Loucy (cell line): ENCODE results near the gene ZNF763.

ENCODE experiments used
- H2AFZ ChIP-seq: fragments of 200-600 bp; sonication (generic); 2 replicates; pipeline ENCODE4 v1.6.0; 2016; ENCODE audit warnings: antibody characterized with exemption, mild to moderate bottlenecking, low read length, moderate library complexity
- H3F3A ChIP-seq: fragments of 200-600 bp; 2 replicates; pipeline ENCODE4 v1.6.0; 2016; ENCODE audit warnings: antibody characterized with exemption, low read depth, mild to moderate bottlenecking
- H3K27me3 ChIP-seq: fragments of 200-600 bp; sonication (generic); 2 replicates; pipeline ENCODE4 v1.6.1; 2014; ENCODE audit warnings: low read length, mild to moderate bottlenecking; ENCODE audit not compliant: insufficient read depth, poor library complexity, severe bottlenecking
- H3K36me3 ChIP-seq: fragments of 200-600 bp; sonication (generic); 2 replicates; pipeline ENCODE4 v1.6.1; 2016; ENCODE audit warnings: low read length; ENCODE audit not compliant: insufficient read depth
- H3K4me1 ChIP-seq: fragments of 200-600 bp; sonication (generic); 2 replicates; pipeline ENCODE4 v1.5.1; 2014; ENCODE audit warnings: low read length, mild to moderate bottlenecking; ENCODE audit not compliant: insufficient read depth, poor library complexity, severe bottlenecking
- H3K4me2 ChIP-seq: fragments of 200-600 bp; sonication (generic); 2 replicates; pipeline ENCODE4 v1.6.0; 2014; ENCODE audit warnings: antibody characterized with exemption, low read length, low read depth, mild to moderate bottlenecking; ENCODE audit not compliant: poor library complexity, severe bottlenecking
- H3K4me3 ChIP-seq: fragments of 200-600 bp; sonication (generic); 2 replicates; pipeline ENCODE4 v1.5.1; 2014; ENCODE audit warnings: low read length, mild to moderate bottlenecking, mixed read lengths; ENCODE audit not compliant: poor library complexity, severe bottlenecking
- H3K79me2 ChIP-seq: fragments of 200-600 bp; sonication (generic); 2 replicates; pipeline ENCODE4 v1.6.1; 2014; ENCODE audit warnings: low read length; ENCODE audit not compliant: insufficient read depth
- H3K9ac ChIP-seq: fragments of 200-600 bp; sonication (generic); 2 replicates; pipeline ENCODE4 v1.6.0; 2014; ENCODE audit warnings: mild to moderate bottlenecking, low read depth, low read length, moderate library complexity; ENCODE audit not compliant: poor library complexity, severe bottlenecking
- H3K9me2 ChIP-seq: fragments of 200-600 bp; sonication (generic); replicated peaks from 2 replicates; pipeline ENCODE4 v1.6.1; 2016; ENCODE audit warnings: low read depth, low read length, mixed read lengths
- H3K9me3 ChIP-seq: fragments of 200-600 bp; sonication (generic); 2 replicates; pipeline ENCODE4 v1.6.1; 2014; ENCODE audit warnings: mild to moderate bottlenecking, antibody characterized with exemption, low read length, low read depth; ENCODE audit not compliant: insufficient read depth
- H4K20me1 ChIP-seq: fragments of 200-600 bp; sonication (generic); 2 replicates; pipeline ENCODE4 v1.6.0; 2014; ENCODE audit warnings: antibody characterized with exemption, low read length, mild to moderate bottlenecking; ENCODE audit not compliant: insufficient read depth, poor library complexity, severe bottlenecking
- CTCF ChIP-seq: fragments of 200-600 bp; sonication (generic); conservative IDR thresholded peaks from 2 replicates; pipeline ENCODE4 v1.5.1; 2014; ENCODE audit warnings: mild to moderate bottlenecking, antibody characterized with exemption, low read length
- EZH2phosphoT487 ChIP-seq: fragments of 200-600 bp; IDR thresholded peaks from 2 replicates; pipeline ENCODE4 v1.6.1; 2018; ENCODE audit warnings: antibody characterized with exemption, mild to moderate bottlenecking, moderate library complexity, borderline replicate concordance

The ZNF763 gene

GRCh38 chr19:12015753-12016116 is 50.9 kb downstream of the ZNF763 start:
- H3F3A ChIP-seq: no peaks in the 10 kb centered on the region
- H3K4me2 ChIP-seq: no peak overlapping the region
- TF ChIP-seq EZH2phosphoT487: no peak
- no peak for TF ChIP-seq CTCF
- H3K9me3 ChIP-seq: peaks cover 35% of the 10 kb centered on the region; the same call in 1 of the 2 replicates
- peaks cover 53% of the 10 kb centered on the region for H3K36me3 ChIP-seq
- no peak overlapping the region for H3K9ac ChIP-seq
- H3K4me1 ChIP-seq: no peaks in the 10 kb centered on the region
- H2AFZ ChIP-seq: no peak overlapping the region
- peaks cover 17% of the 10 kb centered on the region; the same call in 1 of the 2 replicates for H3K79me2 ChIP-seq
- H3K27me3 ChIP-seq: no peaks in the 10 kb centered on the region
- no peak overlapping the region for H3K4me3 ChIP-seq
- no peaks in the 10 kb centered on the region for H4K20me1 ChIP-seq
- H3K9me2 ChIP-seq: no peaks in the 10 kb centered on the region
